SK-N-SH treated with all-trans-retinoic acid at 6 μM for 48 hours (cell line): ENCODE results near the gene GRIK4.

Source experiments
- ATAC-seq: fragments of 200-7000 bp; cut with Tn5 transposase; 3 replicates; pipeline ENCODE4 v1.9.1; 2020; ENCODE audit warnings: mild to moderate bottlenecking, moderate library complexity
- BACH2 ChIP-seq: fragments of 250-450 bp; sonication (Bioruptor Pico); IDR thresholded peaks from 2 replicates; pipeline ENCODE4 v1.9.0; 2021; ENCODE audit warnings: mild to moderate bottlenecking, borderline replicate concordance
- CREB5 ChIP-seq: fragments of 250-450 bp; sonication (Bioruptor Pico); IDR thresholded peaks from 2 replicates; pipeline ENCODE4 v1.5.1; 2020; ENCODE audit warnings: low read depth, mild to moderate bottlenecking, moderate library complexity
- CSRNP3 ChIP-seq: fragments of 250-450 bp; sonication (Bioruptor Pico); IDR thresholded peaks from 2 replicates; pipeline ENCODE4 v1.5.1; 2021; ENCODE audit warnings: mild to moderate bottlenecking, moderate library complexity
- ESRRG ChIP-seq: fragments of 250-450 bp; sonication (Bioruptor Pico); IDR thresholded peaks from 2 replicates; pipeline ENCODE4 v1.6.1; 2021; ENCODE audit warnings: mild to moderate bottlenecking
- GLIS3 ChIP-seq: fragments of 250-450 bp; sonication (Bioruptor Pico); IDR thresholded peaks from 2 replicates; pipeline ENCODE4 v1.5.0; 2020; ENCODE audit warnings: mild to moderate bottlenecking, moderate library complexity
- ISL1 ChIP-seq: fragments of 250-450 bp; sonication (Bioruptor Pico); IDR thresholded peaks from 2 replicates; pipeline ENCODE4 v2.1.2; 2022; ENCODE audit warnings: mild to moderate bottlenecking, moderate library complexity
- OSR1 ChIP-seq: fragments of 250-450 bp; sonication (Bioruptor Pico); IDR thresholded peaks from 2 replicates; pipeline ENCODE4 v1.8.0; 2022; ENCODE audit warnings: moderate library complexity, mild to moderate bottlenecking, inconsistent platforms
- PATZ1 ChIP-seq: fragments of 250-450 bp; sonication (Bioruptor Pico); IDR thresholded peaks from 2 replicates; pipeline ENCODE4 v1.8.0; 2020; ENCODE audit warnings: mild to moderate bottlenecking, moderate library complexity, borderline replicate concordance
- PPARA ChIP-seq: fragments of 250-450 bp; sonication (Bioruptor Pico); IDR thresholded peaks from 2 replicates; pipeline ENCODE4 v1.5.0; 2020; ENCODE audit warnings: mild to moderate bottlenecking, borderline replicate concordance
- RARB ChIP-seq: fragments of 250-450 bp; sonication (Bioruptor Pico); IDR thresholded peaks from 2 replicates; pipeline ENCODE4 v1.8.0; 2021; ENCODE audit warnings: mild to moderate bottlenecking, moderate library complexity
- SNAI2 ChIP-seq: fragments of 250-450 bp; sonication (Bioruptor Pico); IDR thresholded peaks from 2 replicates; pipeline ENCODE4 v1.5.0; 2020; ENCODE audit warnings: mild to moderate bottlenecking, moderate library complexity
- TCF4 ChIP-seq: fragments of 250-450 bp; sonication (Bioruptor Pico); IDR thresholded peaks from 2 replicates; pipeline ENCODE4 v1.8.0; 2021; ENCODE audit warnings: mild to moderate bottlenecking, moderate library complexity, borderline replicate concordance
- TOX ChIP-seq: fragments of 250-450 bp; sonication (Bioruptor Pico); IDR thresholded peaks from 2 replicates; pipeline ENCODE4 v1.8.0; 2021; ENCODE audit warnings: mild to moderate bottlenecking, moderate library complexity, borderline replicate concordance
- TSHZ2 ChIP-seq: fragments of 250-450 bp; sonication (Bioruptor Pico); IDR thresholded peaks from 2 replicates; pipeline ENCODE4 v1.5.0; 2020; ENCODE audit warnings: mild to moderate bottlenecking, moderate library complexity
- ZC3H10 ChIP-seq: fragments of 250-450 bp; sonication (Bioruptor Pico); IDR thresholded peaks from 2 replicates; pipeline ENCODE4 v1.5.1; 2021; ENCODE audit warnings: mild to moderate bottlenecking, moderate library complexity
- ZFP30 ChIP-seq: fragments of 450-650 bp; formaldehyde crosslinking; IDR thresholded peaks from 2 replicates; pipeline ENCODE4 v1.5.0; 2022; ENCODE audit warnings: mild to moderate bottlenecking, moderate library complexity
- ZNF565 ChIP-seq: fragments of 450-650 bp; formaldehyde crosslinking; conservative IDR thresholded peaks from 2 replicates; pipeline ENCODE4 v1.5.0; 2020; ENCODE audit warnings: low read depth, mild to moderate bottlenecking, moderate library complexity
- ZNF70 ChIP-seq: fragments of 450-650 bp; formaldehyde crosslinking; IDR thresholded peaks from 2 replicates; pipeline ENCODE4 v1.5.0; 2020; ENCODE audit warnings: mild to moderate bottlenecking, moderate library complexity
- ZNF8 ChIP-seq: fragments of 450-650 bp; formaldehyde crosslinking; IDR thresholded peaks from 2 replicates; pipeline ENCODE4 v1.5.0; 2020; ENCODE audit warnings: mild to moderate bottlenecking, moderate library complexity

Gene GRIK4

GRCh38 chr11:120773501-120774031 lies 262.0 kb downstream of the GRIK4 start:
- no peak for TF ChIP-seq ZFP30
- ATAC-seq = no peak

- TF ChIP-seq TSHZ2 = no peak
- TF ChIP-seq, all 23 proteins: peak for 0
- no peak for ATAC-seq
Measured at GRCh38 chr11:120774591-120775386, 263.2 kb downstream of the GRIK4 start.

- TF ChIP-seq RARB (CRISPR knock-in tag) (no peak), TOX (no peak), CSRNP3 (no peak), ISL1 (CRISPR knock-in tag) (no peak), ZNF565 (no peak), BACH2 (CRISPR knock-in tag) (no peak), OSR1 (CRISPR knock-in tag) (no peak), TSHZ2 (no peak), ZNF8 (CRISPR knock-in tag) (no peak), ZC3H10 (CRISPR knock-in tag) (no peak), ZFP30 (no peak), PATZ1 (CRISPR knock-in tag) (no peak)
- TF ChIP-seq, all 23 proteins: peak for 0
- no peak for ATAC-seq
Measured at GRCh38 chr11:120775986-120776951, 264.7 kb downstream of the GRIK4 start.

- ATAC-seq = no peak
- no peak for TF ChIP-seq SNAI2 (CRISPR knock-in tag)
- TF ChIP-seq ISL1 (CRISPR knock-in tag) = no peak
- TF ChIP-seq ESRRG (CRISPR knock-in tag) = no peak
- TF ChIP-seq PATZ1 (CRISPR knock-in tag) = no peak
- TF ChIP-seq ZNF565 = no peak
- TF ChIP-seq ZFP30 = no peak
- no peak for TF ChIP-seq BACH2 (CRISPR knock-in tag)
- no peak for TF ChIP-seq RARB (CRISPR knock-in tag)
- no peak for TF ChIP-seq ZNF70
- no peak for TF ChIP-seq TCF4
- TF ChIP-seq PPARA (CRISPR knock-in tag) = no peak
- TF ChIP-seq GLIS3 (CRISPR knock-in tag) = no peak
- TF ChIP-seq CREB5 (CRISPR knock-in tag) = no peak
Measured at GRCh38 chr11:120778685-120779490, 267.3 kb downstream of the GRIK4 start.
